ENCODE measurements around the gene ARHGEF19. TPM values are rescaled to one million over a fixed set of nuclear protein-coding genes. Genes with fewer than 3 reads are reported as not detected.
"Not testable (repeated sequence)": the region's sequence is repeated elsewhere in the genome, so short reads cannot be mapped to it uniquely, and the experiment has no call there.

The ARHGEF19 gene
- total and polyA plus RNA-seq, 2 of the 13 experiments (the other 11 are each of a cell fraction or from before 2014, with no cell fraction given), result 1.7 to 1.8 TPM

- H3K27me3 ChIP-seq (ENCODE audit: control insufficient read depth in 1 of 2, insufficient read depth in 2 of 2, low read length in 2 of 2); intact Hi-C loops (cut with micrococcal nuclease; ENCODE audit: unreplicated experiment): not testable (repeated sequence)
Measured at GRCh38 chr1:16246239-16246638, 33.8 kb upstream of the ARHGEF19 start.

DNA sequence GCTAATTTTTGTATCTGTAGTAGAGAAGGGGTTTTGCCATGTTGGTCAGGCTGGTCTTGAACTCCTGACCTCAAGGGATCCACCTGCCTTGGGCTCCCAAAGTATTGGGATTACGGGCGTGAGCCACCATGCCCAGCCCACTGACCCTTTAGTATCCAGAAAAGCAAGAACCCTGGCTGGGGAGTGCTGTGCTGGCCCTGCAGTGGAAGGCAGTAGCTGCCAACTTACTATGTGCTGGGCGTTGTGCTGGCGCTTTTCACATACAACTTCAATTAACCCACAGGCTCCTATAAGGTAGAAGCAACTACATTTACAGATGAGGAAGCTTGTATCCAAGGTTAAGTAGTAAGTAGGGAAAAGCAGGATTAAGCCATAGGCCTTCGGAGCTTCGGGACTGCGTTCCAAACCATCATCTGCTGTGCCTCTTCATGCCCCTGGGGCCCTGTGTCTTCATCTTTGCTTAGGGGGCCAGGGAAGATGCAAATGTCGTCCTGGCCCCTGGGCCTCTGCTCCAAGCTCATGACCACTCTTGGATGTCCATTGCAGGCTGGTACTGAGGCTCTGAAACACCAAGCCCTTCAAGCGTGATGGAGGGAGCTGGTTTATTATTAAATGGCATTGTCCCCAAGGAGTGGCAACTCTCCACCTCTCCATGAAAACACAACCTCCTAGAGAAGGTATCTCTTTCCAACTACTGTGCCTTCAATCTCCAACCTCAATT is 33.2 kb upstream of the ARHGEF19 start:
- Histone ChIP-seq H3K4me1 (ENCODE audit: insufficient read depth, low read length) (peaks cover 18% of the 10 kb centered on the region), H3K27me3 (ENCODE audit: control insufficient read depth in 1 of 2, insufficient read depth in 2 of 2, low read length in 2 of 2) (no peaks in the 10 kb centered on the region), H3K9ac (ENCODE audit: insufficient read depth, low read depth, low read length) (no peak overlapping the region), H2AFZ (ENCODE audit: low read length) (no peak overlapping the region), H3K4me3 (replicated peaks in 1 of 3; ENCODE audit: insufficient read depth in 1 of 3, low read depth in 2 of 3, low read length in 3 of 3) (no peak overlapping the region), H3K4me2 (ENCODE audit: low read depth, low read length) (no peak overlapping the region), H3K36me3 (replicated peaks in 1 of 2; ENCODE audit: control insufficient read depth in 1 of 2, insufficient read depth in 2 of 2, low read length in 2 of 2) (peaks cover 2 to 14% of the 10 kb centered on the region in 2 experiments; a peak in 2 of 5 replicates), H3K27ac (ENCODE audit: extremely low read length, insufficient read depth, low read length) (no peak overlapping the region), H3K79me2 (ENCODE audit: insufficient read depth, low read length) (no peaks in the 10 kb centered on the region), H4K20me1 (ENCODE audit: insufficient read depth, low read length) (no peaks in the 10 kb centered on the region), H3K9me3 (ENCODE audit: low read length) (no peaks in the 10 kb centered on the region)
- no TSS peak for BruUV-seq (replicated peaks)
- POLR2A ChIA-PET, result interaction anchor here (1.4 kb wide), 1 partner anchor 39 kb away, joined by 3 read pairs; no protein-coding TSS in a partner anchor
- in situ Hi-C loops (cut with HindIII; ENCODE audit: extremely low pct_ligation_motif_present, low pct_unique_long_range_greater_than_20kb) (no loop called here), intact Hi-C loops (cut with micrococcal nuclease; ENCODE audit: unreplicated experiment) (loop anchor here (2.0 kb wide), 1 partner anchor 167 kb away; no protein-coding TSS in a partner anchor)
- peak; percentile 83 for TF ChIP-seq RBM22 (optimal IDR thresholded peaks at IDR 0.05; ENCODE audit: low read length)
- TF ChIP-seq, protein P1, sequence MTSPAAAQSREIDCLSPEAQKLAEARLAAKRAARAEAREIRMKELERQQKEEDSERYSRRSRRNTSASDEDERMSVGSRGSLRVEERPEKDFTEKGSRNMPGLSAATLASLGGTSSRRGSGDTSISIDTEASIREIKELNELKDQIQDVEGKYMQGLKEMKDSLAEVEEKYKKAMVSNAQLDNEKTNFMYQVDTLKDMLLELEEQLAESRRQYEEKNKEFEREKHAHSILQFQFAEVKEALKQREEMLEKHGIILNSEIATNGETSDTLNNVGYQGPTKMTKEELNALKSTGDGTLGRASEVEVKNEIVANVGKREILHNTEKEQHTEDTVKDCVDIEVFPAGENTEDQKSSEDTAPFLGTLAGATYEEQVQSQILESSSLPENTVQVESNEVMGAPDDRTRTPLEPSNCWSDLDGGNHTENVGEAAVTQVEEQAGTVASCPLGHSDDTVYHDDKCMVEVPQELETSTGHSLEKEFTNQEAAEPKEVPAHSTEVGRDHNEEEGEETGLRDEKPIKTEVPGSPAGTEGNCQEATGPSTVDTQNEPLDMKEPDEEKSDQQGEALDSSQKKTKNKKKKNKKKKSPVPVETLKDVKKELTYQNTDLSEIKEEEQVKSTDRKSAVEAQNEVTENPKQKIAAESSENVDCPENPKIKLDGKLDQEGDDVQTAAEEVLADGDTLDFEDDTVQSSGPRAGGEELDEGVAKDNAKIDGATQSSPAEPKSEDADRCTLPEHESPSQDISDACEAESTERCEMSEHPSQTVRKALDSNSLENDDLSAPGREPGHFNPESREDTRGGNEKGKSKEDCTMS (CRISPR knock-in tag; conservative IDR thresholded peaks at IDR 0.05), result no peak
- DNase-seq (ENCODE audit: low spot score) (no peak), FAIRE-seq (no peak), ATAC-seq (no peak)
- CTCF ChIA-PET (ENCODE audit: low intra/inter-chr PET ratio, low total read pairs), result interaction anchor here (1.6 kb wide), 1 partner anchor 41 kb away, joined by 14 read pairs; no protein-coding TSS in a partner anchor
- 98% methylated on average over 9 of the region's 9 CpGs for whole genome bisulfite sequencing (ENCODE audit: low lambda C conversion rate)

More at GRCh38 chr1:16246239-16246638, 33.8 kb upstream of the ARHGEF19 start:
- CTCF ChIA-PET (ENCODE audit: low intra/inter-chr PET ratio, low total read pairs); H3K9ac ChIP-seq (ENCODE audit: insufficient read depth, low read depth, low read length); ATAC-seq; H3K4me3 ChIP-seq (replicated peaks in 1 of 3; ENCODE audit: insufficient read depth in 1 of 3, low read depth in 2 of 3, low read length in 3 of 3); H3K4me2 ChIP-seq (ENCODE audit: low read depth, low read length); H2AFZ ChIP-seq (ENCODE audit: low read length); H3K27ac ChIP-seq (ENCODE audit: extremely low read length, insufficient read depth, low read length); in situ Hi-C loops (cut with HindIII; ENCODE audit: extremely low pct_ligation_motif_present, low pct_unique_long_range_greater_than_20kb); BruUV-seq (replicated peaks); H3K9me3 ChIP-seq (ENCODE audit: low read length); H4K20me1 ChIP-seq (ENCODE audit: insufficient read depth, low read length); DNase-seq (ENCODE audit: low spot score); H3K79me2 ChIP-seq (ENCODE audit: insufficient read depth, low read length); FAIRE-seq: not testable (repeated sequence)
- 95% methylated on average over 1 of the region's 1 CpG for WGBS (ENCODE audit: low lambda C conversion rate)
- H3K4me1 ChIP-seq (ENCODE audit: insufficient read depth, low read length), result peaks cover 18% of the 10 kb centered on the region
- TF ChIP-seq ZNF121 (CRISPR knock-in tag; IDR thresholded peaks at IDR 0.05), result peak; percentile 32; the same call in 1 of the 2 replicates
- H3K36me3 ChIP-seq (replicated peaks in 1 of 2; ENCODE audit: control insufficient read depth in 1 of 2, insufficient read depth in 2 of 2, low read length in 2 of 2), result peaks cover 4 to 20% of the 10 kb centered on the region in 2 experiments; a peak in 4 of 5 replicates
- POLR2A ChIA-PET, result interaction anchor here (1.4 kb wide), 1 partner anchor 40 kb away, joined by 3 read pairs; no protein-coding TSS in a partner anchor

All from HepG2 (cell line).